ENCODE results near the gene SUSD4. TPM values are rescaled to one million over a fixed set of nuclear protein-coding genes. Genes with fewer than 3 reads are reported as not detected.

SUSD4 gene
- total RNA-seq, 1 donor from 2014 or later: 26.3 TPM

DNA sequence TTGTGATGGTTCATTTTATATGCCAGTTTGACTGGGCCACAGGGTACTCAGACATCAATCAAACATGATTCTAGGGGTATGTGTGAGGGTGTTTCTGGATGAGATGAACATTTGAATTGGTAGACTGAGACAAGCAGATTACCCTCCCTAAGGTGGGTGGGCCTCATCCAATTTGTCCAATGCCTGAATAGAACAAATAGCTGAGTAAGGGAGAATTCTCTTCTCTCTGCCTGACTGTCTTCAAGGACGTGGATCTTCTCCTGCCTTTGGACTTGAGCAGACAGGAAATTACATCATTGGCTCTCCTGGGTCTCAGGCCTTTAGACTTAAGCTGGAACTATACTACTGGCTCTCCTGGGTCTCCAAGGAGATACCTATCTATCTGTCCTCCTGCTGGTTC lies 64.4 kb downstream of the SUSD4 start:
- H3K36me3 ChIP-seq: no peaks in the 10 kb centered on the region
- intact Hi-C loops (cut with DNase I): no loop called here
- H3K9me3 ChIP-seq: no peaks in the 10 kb centered on the region
- H3K4me1 ChIP-seq: no peaks in the 10 kb centered on the region
- TF ChIP-seq POLR2A (IDR thresholded peaks at IDR 0.05) (no peak), CTCF (IDR thresholded peaks at IDR 0.05) (no peak), POLR2AphosphoS5 (IDR thresholded peaks at IDR 0.05; ENCODE audit: insufficient read depth in 1 of 2, low read depth in 1 of 2) (no peak)
- H3K4me3 ChIP-seq: no peak overlapping the region
- H3K27me3 ChIP-seq: no peaks in the 10 kb centered on the region
- no peak for DNase-seq (ENCODE audit: extremely low spot score in 2 of 2)
- no peak overlapping the region for H3K27ac ChIP-seq

GRCh38 chr1:223298701-223299100 lies 65.3 kb downstream of the SUSD4 start:
- no peaks in the 10 kb centered on the region for H3K4me1 ChIP-seq
- intact Hi-C loops (cut with DNase I): no loop called here
- no peak for DNase-seq (ENCODE audit: extremely low spot score in 2 of 2)
- no peaks in the 10 kb centered on the region for H3K9me3 ChIP-seq
- no peaks in the 10 kb centered on the region for H3K27me3 ChIP-seq
- no peaks in the 10 kb centered on the region for H3K36me3 ChIP-seq
- H3K4me3 ChIP-seq: no peak overlapping the region
- TF ChIP-seq POLR2A (IDR thresholded peaks at IDR 0.05) (no peak), POLR2AphosphoS5 (IDR thresholded peaks at IDR 0.05; ENCODE audit: insufficient read depth in 1 of 2, low read depth in 1 of 2) (no peak), CTCF (IDR thresholded peaks at IDR 0.05) (no peak)
- no peak overlapping the region for H3K27ac ChIP-seq

DNA sequence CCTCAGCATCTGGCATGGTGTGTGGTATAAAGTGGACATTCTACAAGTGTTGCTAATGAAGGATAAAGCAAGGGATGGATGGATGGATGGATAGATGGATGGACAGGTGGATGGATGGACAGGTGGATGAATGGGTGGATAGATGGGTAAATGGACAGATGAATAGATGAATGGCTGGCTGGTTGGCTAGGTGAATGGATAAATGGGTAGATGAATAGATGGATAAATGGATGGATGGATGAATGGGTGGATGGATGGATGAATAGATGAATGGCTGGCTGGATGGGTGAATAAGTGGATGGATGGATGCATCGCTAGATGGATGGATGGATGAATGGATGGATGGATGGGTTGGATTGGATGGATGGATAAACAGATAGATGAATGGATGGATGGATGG lies 66.2 kb downstream of the SUSD4 start:
- intact Hi-C loops (cut with DNase I): no loop called here
- H3K27ac ChIP-seq: no peak overlapping the region
- H3K4me1 ChIP-seq: no peaks in the 10 kb centered on the region
- H3K4me3 ChIP-seq: no peak overlapping the region
- H3K27me3 ChIP-seq: no peaks in the 10 kb centered on the region
- no peak for DNase-seq (ENCODE audit: extremely low spot score in 2 of 2)
- TF ChIP-seq CTCF (IDR thresholded peaks at IDR 0.05) (no peak), POLR2A (IDR thresholded peaks at IDR 0.05) (no peak), POLR2AphosphoS5 (IDR thresholded peaks at IDR 0.05; ENCODE audit: insufficient read depth in 1 of 2, low read depth in 1 of 2) (no peak)
- no peaks in the 10 kb centered on the region for H3K36me3 ChIP-seq
- no peaks in the 10 kb centered on the region for H3K9me3 ChIP-seq

GRCh38 chr1:223291796-223292195 lies 72.2 kb downstream of the SUSD4 start:
- Histone ChIP-seq H3K27me3 (no peaks in the 10 kb centered on the region), H3K4me3 (no peak overlapping the region), H3K36me3 (no peaks in the 10 kb centered on the region), H3K4me1 (no peaks in the 10 kb centered on the region), H3K9me3 (no peaks in the 10 kb centered on the region), H3K27ac (no peak overlapping the region)
- intact Hi-C loops (cut with DNase I): no loop called here
- no peak for DNase-seq (ENCODE audit: extremely low spot score in 2 of 2)
- no peak for TF ChIP-seq POLR2AphosphoS5 (IDR thresholded peaks at IDR 0.05; ENCODE audit: insufficient read depth in 1 of 2, low read depth in 1 of 2)
- no peak for TF ChIP-seq CTCF (IDR thresholded peaks at IDR 0.05)
- TF ChIP-seq POLR2A (IDR thresholded peaks at IDR 0.05): no peak

DNA sequence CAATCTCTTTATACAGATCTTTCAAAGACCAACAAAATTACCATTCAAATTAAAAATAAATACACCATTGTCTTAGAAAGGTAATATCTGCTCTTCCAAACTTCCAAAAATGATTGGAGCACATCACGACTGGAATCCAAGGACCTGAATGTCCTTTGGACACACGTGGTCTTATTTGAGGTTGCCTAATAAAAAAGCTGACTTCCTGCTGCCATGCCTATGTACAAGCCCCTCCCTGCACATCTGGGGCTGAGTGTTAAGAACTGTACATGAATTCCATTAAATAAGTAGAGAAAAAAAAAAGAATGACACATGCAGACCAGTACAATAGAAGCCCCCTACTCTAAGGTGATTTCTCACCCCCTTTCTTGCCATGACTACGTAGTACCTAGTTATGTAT lies 73.6 kb downstream of the SUSD4 start:
- no peak for TF ChIP-seq POLR2AphosphoS5 (IDR thresholded peaks at IDR 0.05; ENCODE audit: insufficient read depth in 1 of 2, low read depth in 1 of 2)
- no peak for TF ChIP-seq POLR2A (IDR thresholded peaks at IDR 0.05)
- no peak for TF ChIP-seq CTCF (IDR thresholded peaks at IDR 0.05)
- Histone ChIP-seq H3K9me3 (no peaks in the 10 kb centered on the region), H3K4me3 (no peak overlapping the region), H3K27me3 (no peaks in the 10 kb centered on the region), H3K4me1 (no peaks in the 10 kb centered on the region), H3K36me3 (no peaks in the 10 kb centered on the region), H3K27ac (no peak overlapping the region)
- no peak for DNase-seq (ENCODE audit: extremely low spot score in 2 of 2)
- intact Hi-C loops (cut with DNase I): no loop called here
